PFSK-1 (cell line): ENCODE measurements around the gene JAKMIP2.

Experiments
- FOXP2 ChIP-seq: optimal IDR thresholded peaks from 2 replicates; pipeline ENCODE3; 2011; ENCODE audit warnings: borderline replicate concordance, control low read depth, inconsistent platforms; ENCODE audit not compliant: insufficient read depth; ENCODE audit errors: extremely low read length, extremely low read depth
- POLR2AphosphoS5 ChIP-seq: IDR thresholded peaks from 2 replicates; pipeline ENCODE4 v1.6.1; 2012; ENCODE audit warnings: low read depth, mild to moderate bottlenecking, control low read depth, low read length, moderate library complexity
- SIN3A ChIP-seq: IDR thresholded peaks from 2 replicates; pipeline ENCODE4 v1.6.1; 2012; ENCODE audit warnings: mild to moderate bottlenecking, low read length, moderate library complexity, borderline replicate concordance; ENCODE audit not compliant: insufficient read depth
- TAF1 ChIP-seq: IDR thresholded peaks from 2 replicates; pipeline ENCODE4 v1.6.1; 2012; ENCODE audit warnings: low read length, control low read depth, borderline replicate concordance; ENCODE audit not compliant: insufficient read depth
- TF ChIP-seq, protein P1 (sequence below), 2 experiments: IDR thresholded peaks; 2 replicates each; pipeline versions ENCODE4 v1.6.1 to v1.8.0; 2011 to 2012; ENCODE audit warnings: low read depth in 2 of 2, low read length in 2 of 2, control low read depth in 1 of 2, inconsistent platforms in 1 of 2, mild to moderate bottlenecking in 1 of 2, moderate library complexity in 1 of 2; ENCODE audit not compliant: insufficient read depth in 1 of 2

The JAKMIP2 gene

DNA sequence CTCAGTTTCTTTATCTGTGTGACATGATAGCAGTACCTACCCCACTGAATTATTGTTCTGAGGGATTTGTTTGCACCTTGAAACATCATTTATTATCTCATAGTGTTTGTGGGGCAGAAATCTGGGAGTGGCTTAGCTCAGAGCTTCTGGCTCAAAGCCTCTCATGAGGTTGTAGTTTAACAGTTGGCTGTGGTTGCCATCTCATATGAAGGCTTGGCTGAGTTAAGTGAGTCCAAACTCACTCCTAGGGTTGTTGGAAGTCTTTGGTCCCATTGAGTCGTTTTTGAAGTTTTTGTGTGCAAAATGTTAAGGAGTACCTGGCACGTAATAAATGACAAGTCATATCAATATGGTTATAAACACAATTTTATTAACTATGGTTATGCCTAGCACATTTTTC, 3.6 kb upstream of the JAKMIP2 start:
- no peak for TF ChIP-seq FOXP2
- TF ChIP-seq TAF1: no peak
- TF ChIP-seq SIN3A: no peak

DNA sequence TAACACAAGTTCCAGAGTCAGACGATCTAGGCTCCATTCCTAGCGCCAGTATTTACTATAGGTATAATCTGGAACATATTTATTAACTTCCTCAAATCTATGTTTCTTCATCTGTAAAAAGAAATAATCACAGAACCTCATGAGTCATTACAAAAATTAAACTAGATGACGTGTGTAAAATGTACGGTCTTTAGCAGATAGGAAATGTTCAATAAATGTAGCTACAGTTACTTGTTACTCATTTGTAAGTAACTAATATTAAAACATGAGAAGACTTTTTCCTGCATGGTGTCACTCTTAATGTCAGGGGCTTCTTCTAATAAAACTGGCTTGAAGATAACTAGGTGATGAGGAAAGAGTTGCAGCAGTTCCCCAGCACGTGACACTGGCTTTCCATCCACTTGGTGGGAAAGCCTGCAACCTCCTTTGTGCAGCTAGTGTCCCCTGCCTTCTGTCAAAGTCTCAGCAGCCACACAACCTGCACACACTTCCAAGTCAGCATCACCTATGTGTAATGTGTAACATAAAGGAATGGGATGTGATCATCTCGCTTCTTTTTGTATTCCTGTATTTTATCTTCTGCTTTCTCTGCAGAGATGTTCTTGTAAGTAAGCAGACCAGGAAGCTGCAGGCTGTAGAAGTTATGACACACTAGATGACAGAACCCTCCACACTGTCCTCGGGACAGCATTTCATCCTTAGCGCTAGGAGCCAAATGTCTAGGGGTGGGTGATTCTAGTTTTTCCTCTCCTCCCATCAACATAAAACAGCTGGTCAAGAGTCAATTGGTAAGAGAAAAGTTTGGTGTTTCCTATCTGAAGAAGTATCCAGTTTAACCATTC, 1.8 kb upstream of the JAKMIP2 start:
- no peak for TF ChIP-seq SIN3A

DNA sequence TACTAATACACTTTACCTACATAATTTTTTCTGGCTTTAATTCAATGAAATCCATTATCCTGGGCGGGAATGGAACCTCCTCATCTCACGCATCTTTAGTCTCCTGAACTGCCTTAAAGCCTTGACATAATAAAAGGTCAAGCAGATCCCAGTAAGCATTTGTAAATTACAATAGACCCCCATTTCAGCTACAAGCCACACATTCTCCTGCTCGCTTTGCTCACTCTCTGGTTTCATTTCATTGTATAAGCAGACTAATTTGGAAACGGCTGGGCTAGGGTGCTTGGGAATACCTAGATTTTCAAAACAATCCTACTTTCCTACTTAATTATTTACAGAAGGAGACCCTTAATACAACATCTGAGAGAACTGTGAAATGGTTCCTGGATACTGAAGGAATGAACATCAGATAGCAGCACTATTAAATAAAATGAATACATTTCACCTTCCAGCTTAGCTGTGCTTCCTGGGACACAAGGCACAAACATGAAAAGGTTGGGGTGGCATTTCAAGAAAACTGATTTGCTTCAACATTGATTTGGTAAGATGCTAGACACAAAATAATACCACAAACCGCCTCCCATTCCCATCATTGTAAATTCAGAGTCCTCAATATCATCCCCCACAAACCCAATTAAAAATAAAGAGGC, 1.5 kb downstream of the JAKMIP2 start:
- TF ChIP-seq FOXP2 (no peak), SIN3A (no peak), POLR2AphosphoS5 (no peak), TAF1 (no peak)
- TF ChIP-seq, protein P1, sequence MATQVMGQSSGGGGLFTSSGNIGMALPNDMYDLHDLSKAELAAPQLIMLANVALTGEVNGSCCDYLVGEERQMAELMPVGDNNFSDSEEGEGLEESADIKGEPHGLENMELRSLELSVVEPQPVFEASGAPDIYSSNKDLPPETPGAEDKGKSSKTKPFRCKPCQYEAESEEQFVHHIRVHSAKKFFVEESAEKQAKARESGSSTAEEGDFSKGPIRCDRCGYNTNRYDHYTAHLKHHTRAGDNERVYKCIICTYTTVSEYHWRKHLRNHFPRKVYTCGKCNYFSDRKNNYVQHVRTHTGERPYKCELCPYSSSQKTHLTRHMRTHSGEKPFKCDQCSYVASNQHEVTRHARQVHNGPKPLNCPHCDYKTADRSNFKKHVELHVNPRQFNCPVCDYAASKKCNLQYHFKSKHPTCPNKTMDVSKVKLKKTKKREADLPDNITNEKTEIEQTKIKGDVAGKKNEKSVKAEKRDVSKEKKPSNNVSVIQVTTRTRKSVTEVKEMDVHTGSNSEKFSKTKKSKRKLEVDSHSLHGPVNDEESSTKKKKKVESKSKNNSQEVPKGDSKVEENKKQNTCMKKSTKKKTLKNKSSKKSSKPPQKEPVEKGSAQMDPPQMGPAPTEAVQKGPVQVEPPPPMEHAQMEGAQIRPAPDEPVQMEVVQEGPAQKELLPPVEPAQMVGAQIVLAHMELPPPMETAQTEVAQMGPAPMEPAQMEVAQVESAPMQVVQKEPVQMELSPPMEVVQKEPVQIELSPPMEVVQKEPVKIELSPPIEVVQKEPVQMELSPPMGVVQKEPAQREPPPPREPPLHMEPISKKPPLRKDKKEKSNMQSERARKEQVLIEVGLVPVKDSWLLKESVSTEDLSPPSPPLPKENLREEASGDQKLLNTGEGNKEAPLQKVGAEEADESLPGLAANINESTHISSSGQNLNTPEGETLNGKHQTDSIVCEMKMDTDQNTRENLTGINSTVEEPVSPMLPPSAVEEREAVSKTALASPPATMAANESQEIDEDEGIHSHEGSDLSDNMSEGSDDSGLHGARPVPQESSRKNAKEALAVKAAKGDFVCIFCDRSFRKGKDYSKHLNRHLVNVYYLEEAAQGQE (IDR thresholded peaks at IDR 0.05; ENCODE audit: insufficient read depth in 1 of 2, low read depth in 2 of 2, low read length in 2 of 2): no peak

DNA sequence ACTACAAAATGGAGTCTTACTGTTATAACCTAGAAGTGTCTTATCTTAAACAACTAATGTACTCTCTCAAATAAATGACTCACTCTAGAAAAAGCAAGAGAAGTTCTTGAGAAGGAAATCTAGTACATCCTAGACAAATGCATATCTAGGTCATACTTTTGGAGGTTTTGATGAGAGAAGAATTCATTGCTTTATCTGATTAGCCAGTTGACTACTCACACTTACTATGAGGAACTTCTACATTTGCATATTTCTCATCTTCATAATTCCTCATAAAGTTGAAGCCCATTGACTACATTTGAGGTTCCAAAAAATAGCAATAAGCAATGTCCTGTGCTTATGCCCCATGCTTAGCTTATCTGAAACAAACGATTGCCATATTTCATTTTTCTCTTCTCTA, 2.8 kb downstream of the JAKMIP2 start:
- no peak for TF ChIP-seq TAF1
- TF ChIP-seq FOXP2: no peak
- TF ChIP-seq, protein P1 (IDR thresholded peaks at IDR 0.05; ENCODE audit: insufficient read depth in 1 of 2, low read depth in 2 of 2, low read length in 2 of 2): no peak
- no peak for TF ChIP-seq POLR2AphosphoS5
- TF ChIP-seq SIN3A: no peak

DNA sequence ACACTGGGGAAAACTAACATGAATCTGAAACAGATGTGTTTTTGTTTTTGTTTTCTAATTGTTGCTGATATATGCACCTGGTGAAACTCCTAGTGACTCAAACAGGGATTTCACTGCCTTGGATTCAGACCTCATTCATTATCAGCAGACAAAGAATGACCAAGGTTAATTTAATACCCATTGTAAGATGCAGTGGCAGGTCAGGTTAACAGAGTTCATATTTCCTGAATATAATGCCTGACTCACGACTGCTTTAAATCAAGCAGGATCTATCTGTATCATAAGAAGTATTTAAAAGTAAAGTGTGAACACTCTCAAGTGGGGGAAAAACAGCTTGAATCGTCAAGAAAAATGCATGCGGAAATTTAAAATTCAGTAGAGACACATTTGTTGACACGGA, 5.5 kb downstream of the JAKMIP2 start:
- TF ChIP-seq SIN3A: no peak
- no peak for TF ChIP-seq FOXP2

DNA sequence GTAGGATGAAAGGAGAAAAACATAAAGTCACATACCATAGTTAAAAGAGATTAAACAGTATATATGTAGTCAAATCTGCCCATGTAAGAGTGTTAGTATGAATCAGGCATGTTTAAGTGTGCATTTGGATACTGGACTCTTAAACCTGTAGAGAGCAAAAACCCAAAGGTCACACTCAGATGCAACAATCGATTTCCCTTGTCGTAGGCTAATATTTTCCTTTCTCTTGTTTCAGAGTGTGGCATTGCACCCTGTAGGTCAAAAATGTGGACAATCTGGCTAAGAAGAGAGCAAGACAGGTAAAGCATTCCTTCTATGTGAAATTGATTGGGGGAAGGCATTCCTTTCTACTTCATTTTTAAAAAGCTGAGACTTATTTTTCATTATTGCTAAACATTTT, 8.9 kb downstream of the JAKMIP2 start:
- TF ChIP-seq, protein P1 (IDR thresholded peaks at IDR 0.05; ENCODE audit: insufficient read depth in 1 of 2, low read depth in 2 of 2, low read length in 2 of 2): no peak
- TF ChIP-seq POLR2AphosphoS5: no peak
- TF ChIP-seq TAF1: no peak
- no peak for TF ChIP-seq FOXP2
- TF ChIP-seq SIN3A: no peak
